Testis (tissue), 3 donors: Measurements from ENCODE around the gene RCOR1. TPM values are rescaled to one million over a fixed set of nuclear protein-coding genes. Genes with fewer than 3 reads are reported as not detected.
"Not testable (repeated sequence)": the region's sequence is repeated elsewhere in the genome, so short reads cannot be mapped to it uniquely, and the experiment has no call there.

Experiments used
- DNase-seq: peaks from one replicate; pipeline ENCODE4 v3.0.0-alpha.2; 2019
- H3K27ac ChIP-seq, 2 donors: fragments of 200-600 bp; sonication (generic); one replicate each; pipeline ENCODE4 v1.5.1; 2019
- H3K27me3 ChIP-seq: fragments of 200-600 bp; sonication (generic); one replicate; pipeline ENCODE4 v1.5.1; 2019
- H3K36me3 ChIP-seq: fragments of 200-600 bp; sonication (generic); one replicate; pipeline ENCODE4 v1.5.1; 2017; ENCODE audit warnings: low read depth; ENCODE audit errors: missing control alignments
- H3K4me1 ChIP-seq: fragments of 200-600 bp; sonication (generic); one replicate; pipeline ENCODE4 v1.5.1; 2019
- H3K4me3 ChIP-seq, 2 donors: fragments of 200-600 bp; sonication (generic); one replicate each; pipeline ENCODE4 v1.5.1; 2017 to 2019
- H3K9me3 ChIP-seq: fragments of 200-600 bp; sonication (generic); one replicate; pipeline ENCODE4 v1.5.1; 2017
- CTCF ChIP-seq, 3 experiments: fragments of 450-650 bp in 2 of 3; fragments of 200-600 bp in 1 of 3; sonication (generic) in 1 of 3; IDR thresholded peaks; one replicate each; pipeline ENCODE4 v1.5.1; 2016 to 2019; ENCODE audit warnings: antibody characterized with exemption in 3 of 3, mild to moderate bottlenecking in 2 of 3, moderate library complexity in 1 of 3
- POLR2A ChIP-seq: fragments of 450-650 bp; IDR thresholded peaks from one replicate; pipeline ENCODE4 v1.6.1; 2017; ENCODE audit warnings: antibody characterized with exemption, mild to moderate bottlenecking, moderate library complexity
- WGBS, 2 donors: methylation state at CpG; one replicate each; pipeline ENCODE4 v1.1.5; 2018; 5-methylcytosine and 5-hydroxymethylcytosine counted together
- intact Hi-C: fragments of 100-400 bp; cut with DNase I; formaldehyde crosslinking; loops from one replicate; pipeline ENCODE4 v1.15.1; 2023; ENCODE audit warnings: low total_unique reads
- polyA plus RNA-seq: library from polyadenylated mRNA; stranded (reverse); fragments of 350-450 nt; fragmentation: Illumina TruSeq; extraction: RNeasy Lipid Tissue Mini Kit (QIAGEN cat#74804); gene quantifications from one replicate; pipeline ENCODE4 v1.2.3, GENCODE V29; 2014; ENCODE audit warnings: low read depth, low replicate concordance; ENCODE audit not compliant: insufficient read depth
- total RNA-seq, 2 donors: library from RNA; depleted of rRNA; stranded (reverse); fragments of >200 nt; gene quantifications; one replicate each; pipeline ENCODE4 v1.2.3, GENCODE V29; 2016

RCOR1 gene
- total and polyA plus RNA-seq, 3 donors from 2014 or later: 33.8 to 37.8 (median 33.9) TPM

DNA sequence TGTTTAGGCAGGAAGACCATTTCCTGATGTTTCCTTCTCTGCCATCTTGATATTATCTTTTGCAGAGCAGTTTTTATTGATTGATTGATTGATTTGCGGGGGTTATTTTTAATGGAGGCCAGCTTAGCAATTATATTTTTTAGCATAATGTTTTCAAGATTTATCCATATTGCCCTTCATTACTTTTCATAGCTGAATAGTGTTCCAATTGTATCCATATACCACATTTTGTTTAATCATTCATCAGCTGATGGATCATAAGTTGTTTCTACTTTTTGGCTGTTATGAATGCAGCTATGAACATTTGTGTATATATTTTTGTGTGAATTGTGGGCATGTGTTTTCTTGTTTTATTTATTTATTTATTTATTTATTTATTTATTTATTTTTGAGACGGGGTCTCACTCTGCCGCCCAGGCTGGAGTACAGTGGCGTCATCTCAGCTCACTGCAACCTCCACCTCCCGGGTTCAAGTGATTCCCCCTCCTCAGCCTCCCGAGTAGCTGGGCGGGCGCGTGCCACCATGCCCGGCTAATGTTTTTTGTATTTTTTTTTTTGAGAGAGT is 20.9 kb upstream of the RCOR1 start:
- DNase-seq: no peak
- Histone ChIP-seq H3K27ac (no peak overlapping the region), H3K4me1 (no peaks in the 10 kb centered on the region), H3K36me3 (no peaks in the 10 kb centered on the region), H3K9me3 (no peaks in the 10 kb centered on the region), H3K27me3 (no peaks in the 10 kb centered on the region), H3K4me3 (no peak overlapping the region)
- WGBS, 2 donors: 98% methylated on average over 10 of the region's 10 CpGs
- intact Hi-C loops: no loop called here
- no peak for TF ChIP-seq POLR2A

GRCh38 chr14:102573161-102573560 is 19.3 kb upstream of the RCOR1 start:
- H3K36me3 ChIP-seq, H3K4me3 ChIP-seq, H3K9me3 ChIP-seq, DNase-seq, H3K27me3 ChIP-seq, H3K27ac ChIP-seq, H3K4me1 ChIP-seq, intact Hi-C loops: not testable (repeated sequence)
- WGBS, 2 donors: 75 to 79% methylated on average over 8 of the region's 8 CpGs

DNA sequence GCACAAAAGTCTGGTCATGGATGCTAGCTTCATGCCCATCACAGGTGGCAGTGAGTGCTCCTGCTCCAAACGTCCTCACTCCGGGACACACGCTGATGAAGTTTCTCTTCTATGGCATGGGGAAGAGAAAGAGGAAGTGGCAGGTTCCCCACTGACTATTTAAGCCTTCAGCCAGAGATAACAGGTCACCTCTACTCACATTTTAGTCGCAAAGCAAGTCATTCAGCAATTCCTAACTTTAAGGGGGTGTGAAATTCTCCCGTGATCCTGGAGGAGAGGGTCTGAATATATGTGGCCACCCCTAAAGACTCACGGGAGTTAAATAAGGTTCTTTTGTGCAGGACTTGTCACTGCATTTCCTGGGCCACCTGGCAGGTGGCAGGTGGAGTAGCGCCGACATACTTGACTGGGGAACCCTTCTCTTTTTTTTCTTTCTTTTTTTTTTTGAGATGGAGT is 18.8 kb upstream of the RCOR1 start:
- no peak overlapping the region for H3K4me3 ChIP-seq
- no peaks in the 10 kb centered on the region for H3K36me3 ChIP-seq
- 83 to 88% methylated on average over 8 of the region's 8 CpGs for WGBS, 2 donors
- no peaks in the 10 kb centered on the region for H3K9me3 ChIP-seq
- TF ChIP-seq CTCF (IDR thresholded peaks at IDR 0.05) (no peak), POLR2A (no peak)
- intact Hi-C loops: no loop called here
- no peaks in the 10 kb centered on the region for H3K27me3 ChIP-seq
- no peaks in the 10 kb centered on the region for H3K4me1 ChIP-seq
- no peak for DNase-seq
- no peak overlapping the region for H3K27ac ChIP-seq

DNA sequence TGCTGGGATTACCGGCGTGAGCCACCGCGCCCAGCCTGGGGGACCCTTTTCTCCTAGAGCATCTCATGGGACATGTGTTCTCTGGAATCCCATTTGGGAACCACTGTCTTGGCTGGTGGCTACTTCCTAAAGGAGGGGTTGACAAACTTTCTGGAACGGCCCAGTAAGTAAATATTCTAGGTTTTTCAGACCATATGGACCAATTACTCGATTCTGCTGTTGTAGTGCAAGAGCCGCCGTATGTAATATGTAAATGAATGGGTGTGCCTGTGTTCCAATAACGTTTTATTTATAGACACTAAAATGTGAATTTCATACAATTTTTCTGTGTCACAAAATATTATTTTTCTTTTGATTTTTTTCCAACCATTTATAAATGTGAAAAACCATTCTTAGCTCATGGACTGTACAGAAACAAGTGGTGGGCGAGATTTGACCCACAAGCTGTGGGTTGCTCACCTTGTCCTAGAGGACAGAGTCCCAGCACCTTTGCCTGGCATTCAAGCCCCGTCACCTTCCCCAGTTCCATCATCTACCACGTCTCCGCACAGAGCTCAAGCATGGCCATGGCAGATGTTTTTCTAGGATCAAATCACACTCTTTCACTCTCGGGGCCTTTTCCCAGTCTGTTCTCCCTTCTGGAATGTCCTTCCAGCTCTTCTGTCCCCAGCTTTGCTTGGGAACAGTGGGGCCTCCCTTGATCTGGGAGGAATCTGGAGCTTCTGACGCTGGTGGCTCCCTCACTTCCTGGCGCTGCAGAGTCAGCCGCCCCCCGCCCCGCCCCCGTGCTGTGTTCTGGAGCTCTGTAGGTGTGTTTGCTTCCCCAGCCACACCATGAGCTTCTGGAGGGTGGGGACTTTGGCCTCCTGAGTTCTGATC is 17.9 kb upstream of the RCOR1 start:
- 80 to 84% methylated on average over 19 to 20 of the region's 20 CpGs for WGBS, 2 donors
- no peak for DNase-seq
- intact Hi-C loops: no loop called here
- no peaks in the 10 kb centered on the region for H3K36me3 ChIP-seq
- no peak overlapping the region for H3K27ac ChIP-seq
- no peaks in the 10 kb centered on the region for H3K27me3 ChIP-seq
- no peaks in the 10 kb centered on the region for H3K4me1 ChIP-seq
- no peak for TF ChIP-seq POLR2A
- no peak for TF ChIP-seq CTCF (IDR thresholded peaks at IDR 0.05)
- no peak overlapping the region for H3K4me3 ChIP-seq
- no peaks in the 10 kb centered on the region for H3K9me3 ChIP-seq

GRCh38 chr14:102575160-102575845 is 17.1 kb upstream of the RCOR1 start:
- intact Hi-C loops: no loop called here
- WGBS, 2 donors: 88 to 89% methylated on average over 15 of the region's 15 CpGs
- H3K4me3 ChIP-seq: no peak overlapping the region

DNA sequence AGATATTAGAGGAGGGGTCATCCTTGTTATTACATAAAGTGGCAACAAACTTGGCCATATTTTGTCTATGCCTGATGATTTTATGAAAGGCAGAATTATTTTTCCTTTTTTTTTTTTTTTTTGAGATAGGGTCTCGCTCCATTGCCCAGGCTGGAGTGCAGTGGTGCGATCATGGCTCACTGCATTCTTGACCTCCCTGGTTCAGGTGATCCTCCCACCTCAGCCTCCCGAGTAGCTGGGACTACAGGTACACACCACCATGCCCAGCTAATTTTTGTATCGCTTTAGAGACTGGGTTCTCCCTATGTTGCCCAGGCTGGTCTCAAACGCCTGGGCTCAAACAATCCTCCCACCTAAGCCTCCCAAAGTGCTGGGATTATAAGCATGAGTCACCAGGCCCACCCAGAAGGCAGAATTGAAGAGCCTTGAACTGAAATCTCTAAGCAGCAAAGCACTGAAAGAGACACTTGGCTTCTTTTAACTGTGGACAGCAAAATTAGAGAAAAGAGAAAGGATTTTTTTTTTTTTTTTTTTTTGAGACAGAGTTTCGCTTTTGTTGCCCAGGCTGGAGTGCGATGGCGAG is 16.5 kb upstream of the RCOR1 start:
- H3K4me3 ChIP-seq, H3K36me3 ChIP-seq, H3K9me3 ChIP-seq, intact Hi-C loops, H3K27ac ChIP-seq, H3K4me1 ChIP-seq, H3K27me3 ChIP-seq, DNase-seq: not testable (repeated sequence)
- 79 to 81% methylated on average over 8 of the region's 8 CpGs for WGBS, 2 donors

More at GRCh38 chr14:102575160-102575845, 17.1 kb upstream of the RCOR1 start:
- Histone ChIP-seq H3K4me1 (no peaks in the 10 kb centered on the region), H3K27ac (no peak overlapping the region), H3K36me3 (no peaks in the 10 kb centered on the region), H3K27me3 (no peaks in the 10 kb centered on the region), H3K9me3 (no peaks in the 10 kb centered on the region)
- DNase-seq: no peak
- TF ChIP-seq POLR2A (no peak), CTCF (IDR thresholded peaks at IDR 0.05) (no peak)
